Left colon (tissue), 2 donors: ENCODE results near the gene TMEM140. TPM values are rescaled to one million over a fixed set of nuclear protein-coding genes. Genes with fewer than 3 reads are reported as not detected.
"Not testable (repeated sequence)": the region's sequence is repeated elsewhere in the genome, so short reads cannot be mapped to it uniquely, and the experiment has no call there.

Source experiments
- ATAC-seq: fragments of 200-7000 bp; cut with Tn5 transposase; one replicate; pipeline ENCODE4 v1.9.1; 2020; ENCODE audit warnings: mild to moderate bottlenecking, moderate library complexity
- DNase-seq, 2 donors: peaks; one replicate each; pipeline ENCODE4 v3.0.0-alpha.2; 2020
- intact Hi-C, 2 donors: fragments of 100-400 bp; cut with DNase I in 1 of 2; cut with micrococcal nuclease in 1 of 2; formaldehyde crosslinking; loops; one replicate each; pipeline versions ENCODE4 v1.11.2 to v1.14.0; 2022; cut with DNase I, micrococcal nuclease
- microRNA-seq, 2 donors: library from miRNA; unstranded; fragments of <30 nt; microRNA quantifications; one replicate each; pipeline versions ENCODE4 v1.1.0 to v1.2.0, GENCODE V29; 2020
- total RNA-seq, 2 donors: library from RNA; stranded (reverse); fragmentation: NEBNext Ultra II Directional; extraction: Animal tissue kit (Norgen Biotek cat#: 25700); gene quantifications; one replicate each; pipeline ENCODE4 v1.2.1, GENCODE V29; 2021
- donor health status: DM: no; HTN: no; CAD: no.
- donor health status: DM: yes; HTN: yes; CAD: no.

TMEM140 gene
- total RNA-seq, 2 donors from 2014 or later = 7.4 to 18.3 TPM

GRCh38 chr7:135204876-135205275 is 57.0 kb downstream of the TMEM140 start:
- intact Hi-C loops = no loop called here

GRCh38 chr7:135205850-135206249 is 58.0 kb downstream of the TMEM140 start:
- DNase-seq (no peak), ATAC-seq (no peak)
- intact Hi-C loops = no loop called here

More at GRCh38 chr7:135204876-135205275, 57.0 kb downstream of the TMEM140 start:
- no peak for ATAC-seq
- DNase-seq = no peak

GRCh38 chr7:135206941-135207391 is 59.1 kb downstream of the TMEM140 start:
- ATAC-seq (no peak), DNase-seq (no peak)
- intact Hi-C loops = no loop called here

- DNase-seq = no peak
- no peak for ATAC-seq
- intact Hi-C loops = no loop called here
These were observed 59.7 kb downstream of the TMEM140 start for GRCh38 chr7:135207406-135208101.

- DNase-seq = no peak
- no peak for ATAC-seq
- intact Hi-C loops = no loop called here
These were observed 60.4 kb downstream of the TMEM140 start for GRCh38 chr7:135208102-135208793.

GRCh38 chr7:135209225-135209834 is 61.5 kb downstream of the TMEM140 start:
- ATAC-seq (no peak), DNase-seq (no peak)
- intact Hi-C loops = no loop called here

GRCh38 chr7:135210888-135211178 is 63.0 kb downstream of the TMEM140 start:
- ATAC-seq (peak; percentile 20), DNase-seq (peak in 1 of 2 donors; percentile 41)
- intact Hi-C loops = no loop called here

- intact Hi-C loops = no loop called here
- peak; percentile 98 for ATAC-seq
These were observed 63.5 kb downstream of the TMEM140 start, which contains the start of gene WDR91 for GRCh38 chr7:135211179-135211945. Gene WDR91, minus strand, starts transcription at chr7:135211526. Its CDS starts 24 bp downstream, at chr7:135211502.

GRCh38 chr7:135211946-135212685 is 64.2 kb downstream of the TMEM140 start:
- ATAC-seq, intact Hi-C loops: not testable (repeated sequence)
- DNase-seq = peak in 1 of 2 donors; percentile 20

More at GRCh38 chr7:135211179-135211945, 63.5 kb downstream of the TMEM140 start, which contains the start of gene WDR91:
- peak; percentile 93 to 97 for DNase-seq

GRCh38 chr7:135213831-135214230 is 66.0 kb downstream of the TMEM140 start:
- intact Hi-C loops = no loop called here
- DNase-seq (no peak), ATAC-seq (no peak)

GRCh38 chr7:135215180-135215579 is 67.3 kb downstream of the TMEM140 start:
- intact Hi-C loops = no loop called here

GRCh38 chr7:135215698-135216097 is 67.8 kb downstream of the TMEM140 start:
- DNase-seq (no peak), ATAC-seq (no peak)
- intact Hi-C loops = no loop called here

More at GRCh38 chr7:135215180-135215579, 67.3 kb downstream of the TMEM140 start:
- ATAC-seq = no peak
- DNase-seq = no peak

Small RNA genes within 50 kb of the gene (microRNA-seq; reads per million reads assigned to microRNA genes)
- gene MIR6509 = 0 to 1.4 reads per million in 2 donors

Other genes with a start within 250 kb of the TMEM140 start
- under 1 TPM; 0.64 to 0.78 TPM for gene AGBL3, start 161.6 kb upstream of the TMEM140 start, total RNA-seq
- gene CYREN, start 22.6 kb downstream of the TMEM140 start, total RNA-seq = 10 to 100 TPM; 32.8 to 44.6 TPM
- 1 to 10 TPM; 6.3 to 8.8 TPM for gene WDR91, start 63.5 kb downstream of the TMEM140 start, total RNA-seq
- gene STRA8, start 85.8 kb downstream of the TMEM140 start, total RNA-seq = not detected